HCT116 (cell line): ENCODE results near the gene AKT3. TPM values are rescaled to one million over a fixed set of nuclear protein-coding genes. Genes with fewer than 3 reads are reported as not detected.

Source experiments
- ATAC-seq: fragments of 200-7000 bp; cut with Tn5 transposase; 2 replicates; pipeline ENCODE4 v1.9.1; 2020; ENCODE audit warnings: mild to moderate bottlenecking, moderate library complexity
- BruUV-seq: library from RNA; stranded (reverse); fragments of 400-500 nt; replicated peaks from 2 replicates; lab custom pipeline; 2021; lab: Mats Ljungman, UMichigan
- CTCF ChIA-PET: fragments of 300-600 bp; sonication (Branson Sonifier 250); formaldehyde crosslinking; loops from one replicate; lab custom pipeline; 2021; ENCODE audit warnings: antibody characterized with exemption; lab: Charles Lee
- POLR2A ChIA-PET: fragments of 300-600, 350-600 bp; sonication (Branson Sonifier 250); formaldehyde crosslinking; loops from one replicate; lab custom pipeline; 2021; ENCODE audit warnings: antibody characterized with exemption; lab: Charles Lee
- RAD21 ChIA-PET, 2 experiments: fragments of 300-600 bp; sonication (Branson Sonifier 250); formaldehyde crosslinking; loops; one replicate each; lab custom pipeline; 2023; ENCODE audit warnings: low total read pairs in 2 of 2; ENCODE audit not compliant: uncharacterized antibody in 2 of 2, unreplicated experiment in 2 of 2, low non-redundant PET in 1 of 2; lab: Charles Lee
- DNase-seq: peaks from one replicate; pipeline ENCODE4 v3.0.0-alpha.2; 2010; ENCODE audit warnings: low read depth, low spot score
- H2AFZ ChIP-seq: fragments of 200-600 bp; shearing (Covaris generic), sonication (generic); 2 replicates; pipeline ENCODE4 v1.6.1; 2017; ENCODE audit warnings: low read depth, mixed run types, mixed read lengths, antibody characterized with exemption, low read length; ENCODE audit not compliant: poor library complexity, severe bottlenecking
- H3K27ac ChIP-seq: 2 replicates; pipeline ENCODE4 v1.5.1; 2012; ENCODE audit warnings: low read depth, low read length
- H3K27me3 ChIP-seq: fragments of 200-600 bp; sonication (generic); 2 replicates; pipeline ENCODE4 v1.6.1; 2016; ENCODE audit warnings: mixed run types, low read length, mixed read lengths; ENCODE audit not compliant: insufficient read depth
- H3K36me3 ChIP-seq, 2 experiments: fragments of 200-500 bp in 1 of 2; fragments of 200-600 bp in 1 of 2; sonication (Bioruptor generic) in 1 of 2; sonication (generic) in 1 of 2; 2 replicates each; pipeline versions ENCODE4 v1.5.1 to v1.6.1; 2014 to 2016; ENCODE audit warnings: low read length in 2 of 2, inconsistent platforms in 1 of 2, mixed read lengths in 1 of 2, mixed run types in 1 of 2; ENCODE audit not compliant: insufficient read depth in 2 of 2, control insufficient read depth in 1 of 2
- H3K4me1 ChIP-seq, 2 experiments: fragments of 200-600 bp in 1 of 2; sonication (generic) in 1 of 2; 2 replicates each; pipeline versions ENCODE4 v1.5.1 to v1.6.1; 2012 to 2017; ENCODE audit warnings: low read length in 2 of 2, inconsistent platforms in 1 of 2, mild to moderate bottlenecking in 1 of 2, mixed read lengths in 1 of 2, mixed run types in 1 of 2, moderate library complexity in 1 of 2; ENCODE audit not compliant: insufficient read depth in 2 of 2, control insufficient read depth in 1 of 2
- H3K4me2 ChIP-seq: fragments of 200-600 bp; sonication (generic); 2 replicates; pipeline ENCODE4 v1.6.1; 2017; ENCODE audit warnings: mixed run types, low read length, mixed read lengths
- H3K4me3 ChIP-seq, 2 experiments: fragments of 200-600 bp in 1 of 2; sonication (generic) in 1 of 2; replicated peaks in 1 of 2; 2 replicates each; pipeline ENCODE4 v1.5.1; 2011 to 2016; ENCODE audit warnings: low read length in 2 of 2, control low read depth in 1 of 2, low read depth in 1 of 2, mild to moderate bottlenecking in 1 of 2, mixed read lengths in 1 of 2, mixed run types in 1 of 2
- H3K79me2 ChIP-seq: fragments of 200-600 bp; sonication (generic); 2 replicates; pipeline ENCODE4 v1.6.1; 2017; ENCODE audit warnings: mild to moderate bottlenecking, mixed run types, low read length, moderate library complexity, mixed read lengths; ENCODE audit not compliant: insufficient read depth
- H3K9ac ChIP-seq: fragments of 200-600 bp; sonication (generic); 2 replicates; pipeline ENCODE4 v1.6.1; 2016; ENCODE audit warnings: low read length, mixed read lengths
- H3K9me2 ChIP-seq: fragments of 200-600 bp; sonication (generic), shearing (Covaris generic); 2 replicates; pipeline ENCODE4 v1.6.1; 2017; ENCODE audit warnings: mixed run types, mild to moderate bottlenecking, moderate library complexity; ENCODE audit not compliant: insufficient read depth
- H3K9me3 ChIP-seq, 2 experiments: fragments of 200-500 bp in 1 of 2; fragments of 200-600 bp in 1 of 2; sonication (Bioruptor generic) in 1 of 2; sonication (generic) in 1 of 2; 2 replicates each; pipeline ENCODE4 v1.6.1; 2014 to 2017; ENCODE audit warnings: low read length in 2 of 2, mixed read lengths in 2 of 2, inconsistent platforms in 1 of 2, low read depth in 1 of 2, mild to moderate bottlenecking in 1 of 2, mixed run types in 1 of 2, moderate library complexity in 1 of 2; ENCODE audit not compliant: control insufficient read depth in 1 of 2, insufficient read depth in 1 of 2
- H4K20me1 ChIP-seq: fragments of 200-600 bp; sonication (generic), shearing (Covaris generic); 2 replicates; pipeline ENCODE4 v1.6.1; 2017; ENCODE audit warnings: mixed run types, mild to moderate bottlenecking, moderate library complexity; ENCODE audit not compliant: insufficient read depth
- CTCF ChIP-seq, 3 experiments: fragments of 200-600 bp in 1 of 3; sonication (generic) in 1 of 3; IDR thresholded peaks in 2 of 3; conservative IDR thresholded peaks in 1 of 3; 2 replicates each; pipeline ENCODE4 v1.5.1; 2012 to 2017; ENCODE audit warnings: low read depth in 2 of 3, low read length in 2 of 3, antibody characterized with exemption in 1 of 3, borderline replicate concordance in 1 of 3, control low read depth in 1 of 3, mild to moderate bottlenecking in 1 of 3, mixed read lengths in 1 of 3, mixed run types in 1 of 3, moderate library complexity in 1 of 3; ENCODE audit not compliant: insufficient read depth in 1 of 3
- EGR1 ChIP-seq: IDR thresholded peaks from 2 replicates; pipeline ENCODE4 v1.6.1; 2012; ENCODE audit warnings: low read depth
- EZH2 ChIP-seq: fragments of 200-600 bp; sonication (generic); IDR thresholded peaks from 2 replicates; pipeline ENCODE4 v1.6.1; 2017; ENCODE audit warnings: antibody characterized with exemption, mixed run types
- EZH2phosphoT487 ChIP-seq: fragments of 200-600 bp; IDR thresholded peaks from 2 replicates; pipeline ENCODE4 v1.6.1; 2018; ENCODE audit warnings: antibody characterized with exemption, borderline replicate concordance
- FOSL1 ChIP-seq: IDR thresholded peaks from 2 replicates; pipeline ENCODE4 v1.6.1; 2012; ENCODE audit warnings: low read depth
- MAX ChIP-seq: IDR thresholded peaks from 2 replicates; pipeline ENCODE4 v1.6.1; 2012
- POLR2A ChIP-seq: IDR thresholded peaks from 2 replicates; pipeline ENCODE4 v1.7.0; 2011; ENCODE audit warnings: borderline replicate concordance; ENCODE audit not compliant: insufficient read depth, insufficient read length; ENCODE audit errors: extremely low read depth
- RAD21 ChIP-seq: IDR thresholded peaks from 2 replicates; pipeline ENCODE4 v1.6.1; 2012; ENCODE audit warnings: low read depth, mild to moderate bottlenecking
- REST ChIP-seq: IDR thresholded peaks from 2 replicates; pipeline ENCODE4 v1.6.1; 2012; ENCODE audit warnings: low read depth
- SIN3A ChIP-seq: IDR thresholded peaks from 2 replicates; pipeline ENCODE4 v1.6.1; 2012; ENCODE audit warnings: low read depth
- SP1 ChIP-seq: IDR thresholded peaks from 2 replicates; pipeline ENCODE4 v1.6.1; 2012; ENCODE audit warnings: low read depth
- YY1 ChIP-seq: IDR thresholded peaks from 2 replicates; pipeline ENCODE4 v1.6.1; 2011; ENCODE audit warnings: low read length, low read depth, moderate library complexity, mild to moderate bottlenecking; ENCODE audit not compliant: insufficient replicate concordance; ENCODE audit errors: extremely low read depth
- ZFX ChIP-seq: fragments of 450-650 bp; IDR thresholded peaks from 2 replicates; pipeline ENCODE4 v1.6.1; 2017
- ZNF274 ChIP-seq: fragments of 200-500 bp; sonication (Bioruptor generic); IDR thresholded peaks from 2 replicates; pipeline ENCODE4 v1.6.1; 2014; ENCODE audit warnings: mild to moderate bottlenecking, low read depth, low read length, inconsistent platforms
- intact Hi-C: fragments of 100-400 bp; cut with micrococcal nuclease; formaldehyde crosslinking; loops from 2 replicates; pipeline ENCODE4 v1.10.0; 2022
- total RNA-seq: library from RNA; stranded (reverse); gene quantifications from one replicate; pipeline ENCODE4 v1.2.1, GENCODE V29; 2021; ENCODE audit not compliant: unreplicated experiment

Gene AKT3
- total RNA-seq, 1 experiment from 2014 or later: 0.49 TPM

GRCh38 chr1:243587285-243587684 is 262.8 kb downstream of the AKT3 start:
- CTCF ChIA-PET: no interaction called here
- no peak overlapping the region for H3K4me2 ChIP-seq
- no peak overlapping the region for H3K9ac ChIP-seq
- ATAC-seq (no peak), DNase-seq (no peak)
- H3K27me3 ChIP-seq: no peaks in the 10 kb centered on the region; the same call in 1 of the 2 replicates
- RAD21 ChIA-PET: no interaction called here
- no peaks in the 10 kb centered on the region for H3K9me2 ChIP-seq
- POLR2A ChIA-PET: no interaction called here
- intact Hi-C loops: no loop called here
- H4K20me1 ChIP-seq: no peaks in the 10 kb centered on the region
- H2AFZ ChIP-seq: no peak overlapping the region
- H3K36me3 ChIP-seq: no peaks in the 10 kb centered on the region
- TF ChIP-seq EZH2phosphoT487 (no peak), SP1 (no peak), YY1 (no peak), EZH2 (no peak), POLR2A (no peak), ZNF274 (no peak), FOSL1 (no peak), SIN3A (no peak), RAD21 (no peak)
- H3K9me3 ChIP-seq: 0 out of 4 replicates have a peak, but pooled peaks cover 0 to 7% of the 10 kb centered on the region in 2 experiments
- no peaks in the 10 kb centered on the region for H3K4me1 ChIP-seq
- no TSS peak for BruUV-seq
- H3K4me3 ChIP-seq: no peak overlapping the region
- H3K27ac ChIP-seq: no peak overlapping the region
- H3K79me2 ChIP-seq: no peaks in the 10 kb centered on the region

- POLR2A ChIA-PET: no interaction called here
- TF ChIP-seq REST (no peak), ZNF274 (no peak), EGR1 (no peak), YY1 (no peak), SIN3A (no peak), SP1 (no peak), ZFX (no peak), MAX (no peak), CTCF (IDR thresholded peaks at IDR 0.05 in 2 of 3, conservative IDR thresholded peaks at IDR 0.05 in 1 of 3; ENCODE audit: borderline replicate concordance in 1 of 3, insufficient read depth in 1 of 3, low read depth in 2 of 3, low read length in 2 of 3) (no peak)
- no TSS peak for BruUV-seq
- no peak overlapping the region for H3K27ac ChIP-seq
- no peaks in the 10 kb centered on the region; the same call in 1 of the 2 replicates for H3K27me3 ChIP-seq
- H3K4me3 ChIP-seq: no peak overlapping the region
- no peaks in the 10 kb centered on the region for H3K36me3 ChIP-seq
- no peaks in the 10 kb centered on the region for H4K20me1 ChIP-seq
- no peak overlapping the region for H3K9ac ChIP-seq
- intact Hi-C loops: no loop called here
- no peaks in the 10 kb centered on the region for H3K79me2 ChIP-seq
- H2AFZ ChIP-seq: no peak overlapping the region
- RAD21 ChIA-PET: no interaction called here
- no peak for DNase-seq
- ATAC-seq: no peak
- H3K4me1 ChIP-seq: no peaks in the 10 kb centered on the region
- no peak overlapping the region for H3K4me2 ChIP-seq
- no peaks in the 10 kb centered on the region for H3K9me2 ChIP-seq
- 0 out of 4 replicates have a peak, but pooled peaks cover 0 to 7% of the 10 kb centered on the region in 2 experiments for H3K9me3 ChIP-seq
- CTCF ChIA-PET: no interaction called here
These were observed 264.1 kb downstream of the AKT3 start for GRCh38 chr1:243585982-243586381.
